DMS53 (cell line): Measurements from ENCODE around the gene CPAMD8.
"Not testable (repeated sequence)": the region's sequence is repeated elsewhere in the genome, so short reads cannot be mapped to it uniquely, and the experiment has no call there.

ENCODE experiments used
- DNase-seq: peaks from one replicate; lab custom pipeline; 2025; lab: John Stamatoyannopoulos, UW

Gene CPAMD8

DNA sequence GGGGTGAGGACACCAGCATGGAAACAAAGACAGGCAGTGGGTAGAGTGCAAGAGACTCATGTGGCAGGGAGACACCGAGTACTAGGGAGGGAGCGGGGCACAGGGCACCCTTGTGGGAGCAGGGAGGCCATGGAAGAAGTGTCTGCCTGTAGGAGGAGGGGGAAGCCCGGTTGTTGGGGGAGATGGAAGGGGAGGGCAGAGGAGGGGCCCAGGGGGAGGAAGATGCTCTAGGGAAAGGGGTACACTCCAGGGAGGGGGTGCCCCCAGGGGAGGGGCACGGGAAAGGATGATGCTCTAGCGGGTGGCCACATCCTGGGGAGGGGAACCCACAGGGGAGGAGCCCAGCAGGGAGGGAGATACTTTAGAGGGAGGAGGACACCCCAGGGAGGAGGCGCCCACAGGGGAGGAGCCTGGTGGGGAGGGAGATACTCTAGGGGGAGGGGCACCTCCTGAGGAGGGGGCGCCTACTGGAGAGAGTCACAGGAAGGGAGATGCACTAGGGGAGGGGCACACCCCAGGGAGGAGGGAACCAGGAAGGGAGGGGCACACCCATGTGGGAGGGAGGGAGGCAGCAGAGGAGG is 24.9 kb downstream of the CPAMD8 start:
- no peak for DNase-seq

DNA sequence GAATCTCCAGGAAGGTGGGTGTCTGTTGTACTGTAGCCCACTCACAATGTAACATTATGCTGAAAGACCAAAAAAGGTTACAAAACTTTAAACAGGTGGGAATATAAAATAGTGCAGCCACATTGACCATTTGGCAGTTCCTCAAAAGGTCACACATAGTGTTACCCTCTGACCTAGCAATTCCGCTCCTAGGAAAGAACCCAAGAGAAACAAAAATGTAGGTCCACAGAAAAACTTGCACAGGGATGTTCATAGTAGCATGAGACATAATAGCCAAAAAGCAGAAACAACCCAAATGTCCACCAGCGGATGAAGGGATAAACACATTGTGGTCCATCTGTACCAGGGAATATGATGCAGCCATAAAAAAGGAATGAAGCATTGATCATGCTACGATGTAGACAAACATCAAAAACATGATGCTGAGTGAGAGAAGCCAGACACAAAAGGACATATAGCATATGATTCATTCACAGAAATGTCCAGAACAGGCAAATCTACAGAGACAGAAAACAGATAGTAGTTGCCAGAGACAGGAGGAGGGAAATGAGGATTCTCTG is 27.9 kb downstream of the CPAMD8 start:
- DNase-seq, result no peak

DNA sequence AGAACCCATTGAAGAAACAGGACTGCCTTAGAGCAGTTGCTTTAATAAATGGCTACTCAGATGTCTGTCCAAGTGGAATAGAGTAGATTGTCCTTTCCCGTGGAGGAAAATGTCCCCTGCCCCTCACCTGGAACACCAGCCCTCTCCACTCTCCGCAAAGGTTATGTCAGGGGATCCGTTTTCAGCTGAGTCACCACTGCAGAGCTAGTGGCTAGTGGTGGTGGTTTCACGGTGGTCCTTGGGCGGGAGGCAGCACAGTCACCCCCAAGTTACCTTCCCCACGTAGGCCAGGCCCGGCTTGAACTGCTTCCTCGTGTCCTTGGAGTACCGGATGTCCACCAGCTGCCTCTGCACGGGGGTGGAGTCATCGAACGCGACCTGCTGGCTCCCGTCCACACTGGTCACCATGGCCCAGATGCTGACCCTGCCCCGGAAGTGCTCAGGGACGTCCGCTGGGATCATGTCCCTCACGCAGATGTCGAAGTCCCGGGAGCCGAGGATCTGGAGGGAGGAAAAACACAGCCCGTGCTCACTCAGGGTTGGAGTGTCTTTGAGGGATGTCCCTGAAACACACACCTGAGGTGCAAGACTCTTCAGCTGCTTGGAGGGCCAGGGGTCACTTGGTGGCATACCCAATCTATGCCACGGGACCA is 29.6 kb downstream of the CPAMD8 start:
- not testable (repeated sequence) for DNase-seq

DNA sequence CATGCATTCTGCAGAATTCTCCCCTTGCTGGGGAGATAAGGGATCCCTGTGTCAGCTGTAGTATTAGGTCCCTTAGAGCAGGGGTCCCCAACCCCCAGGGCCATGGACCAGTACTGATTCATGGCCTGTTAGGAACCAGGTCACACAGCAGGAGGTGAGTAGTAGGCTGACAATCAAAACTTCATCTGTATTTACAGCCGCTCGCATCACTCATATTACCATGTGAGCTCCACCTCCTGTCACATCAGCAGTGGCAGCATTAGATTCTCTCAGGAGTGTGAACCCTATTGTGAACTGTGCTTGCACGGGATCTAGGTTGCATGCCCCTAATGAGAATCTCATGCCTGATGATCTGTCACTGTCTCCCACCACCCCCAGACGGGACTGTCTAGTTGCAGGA is 37.9 kb downstream of the CPAMD8 start:
- no peak for DNase-seq

DNA sequence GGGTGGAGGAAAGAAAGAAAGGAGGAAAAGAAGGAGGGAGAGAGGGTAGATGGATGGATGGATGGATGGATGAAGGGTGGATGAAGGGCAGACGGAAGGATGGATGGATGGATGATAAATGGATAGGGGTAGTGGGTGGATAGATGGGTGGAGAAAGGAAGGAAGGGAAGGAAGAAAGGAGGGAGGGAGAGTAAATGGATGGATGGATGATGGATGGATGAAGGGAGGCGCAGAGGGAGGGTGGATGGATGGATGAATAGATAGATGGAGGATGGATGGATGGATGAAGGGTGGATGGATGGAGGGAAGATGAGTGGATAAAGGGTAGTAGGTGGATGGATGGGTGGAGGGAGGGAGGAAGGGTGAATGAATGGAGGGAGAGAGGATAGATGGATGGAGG is 41.2 kb downstream of the CPAMD8 start:
- DNase-seq, result no peak

DNA sequence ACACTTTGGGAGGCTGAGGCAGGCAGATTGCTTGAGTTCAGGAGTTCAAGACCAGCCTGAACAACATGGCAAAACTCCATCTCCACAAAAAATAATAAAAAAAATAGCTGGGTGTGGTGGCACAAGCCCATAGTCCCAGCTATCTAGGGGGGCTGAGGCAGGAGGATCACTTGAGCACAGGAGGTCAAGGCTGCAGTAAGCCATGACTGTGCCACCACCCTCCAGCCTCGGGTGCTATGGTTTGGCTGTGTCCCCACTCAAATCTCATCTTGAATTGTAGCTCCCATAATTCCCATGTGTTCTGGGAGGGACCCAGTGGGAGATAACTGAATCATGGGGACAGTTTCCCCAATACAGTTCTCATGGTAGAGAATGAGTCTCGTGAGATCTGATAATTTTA is 44.0 kb downstream of the CPAMD8 start:
- not testable (repeated sequence) for DNase-seq

DNA sequence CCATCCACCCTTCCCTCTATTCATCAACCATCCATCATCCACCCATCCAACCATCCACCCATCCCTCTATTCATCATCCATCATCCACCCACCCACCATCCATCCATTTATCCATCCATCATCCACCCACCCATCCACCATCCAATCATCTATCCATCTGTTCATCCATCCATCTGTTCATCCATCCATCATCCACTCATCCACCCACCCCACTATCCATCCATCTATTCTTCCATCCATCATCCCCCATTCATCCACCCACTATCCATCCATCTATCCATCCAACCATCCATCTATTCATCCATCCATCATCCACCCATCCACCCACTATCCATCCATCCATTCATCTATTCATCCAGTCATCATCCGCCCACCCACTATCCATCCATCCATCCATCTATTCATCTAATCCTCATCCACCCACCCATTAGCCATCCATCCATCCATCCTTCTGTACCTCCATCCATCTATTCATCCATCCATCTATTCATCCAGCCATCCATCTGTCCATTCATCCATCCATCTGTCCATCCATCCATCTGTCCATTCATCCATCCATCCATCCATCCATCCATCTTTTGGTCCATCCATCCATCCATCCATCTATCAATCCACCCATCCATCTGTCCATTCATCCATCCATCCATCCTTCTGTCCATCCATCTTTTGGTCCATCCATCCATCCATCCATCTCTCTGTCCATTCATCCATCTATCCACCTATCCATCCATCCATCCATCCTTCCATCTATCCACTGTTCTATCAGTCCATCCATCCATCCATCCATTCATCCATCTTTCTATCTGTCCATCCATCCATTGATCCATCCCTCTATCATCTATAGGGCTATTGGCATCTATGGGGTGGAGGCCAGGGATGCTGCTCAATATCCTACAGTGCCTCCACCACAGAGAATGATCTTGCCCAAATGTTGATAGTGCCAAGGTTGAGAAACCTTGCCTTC is 47.5 kb downstream of the CPAMD8 start:
- DNase-seq, result no peak

DNA sequence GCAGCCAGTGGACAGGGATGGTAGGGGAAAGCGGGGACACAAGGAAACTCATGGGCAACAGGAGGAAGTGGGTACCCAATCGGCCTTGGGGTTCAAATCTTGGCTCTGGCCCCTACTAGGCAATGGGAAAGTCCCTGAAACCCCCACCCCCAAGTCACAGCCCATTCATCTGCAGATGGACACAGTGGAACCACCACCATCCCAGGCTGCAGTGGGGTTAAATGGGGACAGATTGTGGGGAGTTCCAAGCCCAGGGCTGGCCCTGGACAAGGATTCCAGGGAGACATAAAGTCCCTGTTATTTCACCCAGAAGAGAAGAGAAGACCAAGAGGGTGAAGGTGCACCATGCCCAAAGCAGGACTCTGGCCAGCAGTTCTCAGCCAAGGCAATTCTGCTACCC is 48.5 kb downstream of the CPAMD8 start:
- DNase-seq, result no peak

DNA sequence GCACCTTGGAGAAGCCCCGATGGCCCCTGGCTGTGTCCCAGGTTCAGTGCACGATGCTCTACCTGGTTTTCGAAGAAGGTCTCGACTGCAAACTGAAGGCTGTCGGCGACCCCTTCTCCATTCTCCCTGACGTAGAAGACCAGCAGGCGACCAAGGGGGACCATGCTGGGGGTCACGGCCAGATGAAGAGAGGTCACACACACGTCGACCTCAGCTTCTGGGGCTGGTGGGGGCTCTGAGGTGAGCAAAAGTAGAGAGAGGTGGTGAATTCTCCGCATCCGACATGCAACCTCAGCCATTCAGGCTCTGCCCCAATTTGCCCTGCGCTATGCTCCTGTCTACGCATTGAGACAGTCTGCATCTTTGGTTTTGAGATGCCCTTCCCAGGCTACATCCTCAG is 49.3 kb downstream of the CPAMD8 start:
- no peak for DNase-seq

DNA sequence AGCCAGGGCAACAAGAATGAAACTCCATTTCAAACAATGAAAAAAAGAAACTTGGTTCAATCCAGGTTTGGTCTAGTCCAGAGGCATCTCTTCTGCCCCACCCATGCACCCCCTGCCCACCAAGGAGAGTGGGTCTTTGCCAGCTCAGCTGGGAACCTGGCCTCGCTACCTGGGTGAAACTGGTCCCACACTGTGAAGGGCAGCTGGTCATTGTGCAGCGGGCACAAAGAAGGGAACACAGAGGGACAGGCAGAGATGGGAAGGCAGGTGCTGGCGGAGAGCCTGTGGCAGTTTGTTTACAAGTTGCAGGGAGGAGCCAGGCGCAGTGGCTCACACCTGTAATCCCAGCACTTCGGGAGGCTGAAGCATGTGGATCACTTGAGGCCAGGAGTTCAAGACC is 50.2 kb downstream of the CPAMD8 start:
- no peak for DNase-seq

DNA sequence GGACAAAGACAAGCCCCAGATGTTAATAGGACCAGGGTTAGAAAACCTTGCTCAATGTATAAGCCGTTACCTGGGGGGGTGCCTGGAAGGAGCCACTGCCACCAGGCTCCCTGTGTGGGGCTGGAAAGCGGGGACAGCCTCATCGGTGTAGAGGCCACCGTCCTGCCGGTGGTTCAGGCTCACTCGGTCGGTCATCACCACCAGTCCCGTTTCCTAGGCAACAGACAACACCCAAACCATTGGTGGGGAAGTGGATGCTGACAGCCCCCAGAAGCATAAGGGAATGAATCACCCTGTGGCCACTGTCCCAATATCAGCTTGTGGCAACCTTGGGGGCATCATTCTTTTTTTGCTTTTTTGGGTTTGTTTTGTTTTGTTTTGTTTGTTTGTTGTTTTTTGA is 55.8 kb downstream of the CPAMD8 start:
- DNase-seq, result no peak

DNA sequence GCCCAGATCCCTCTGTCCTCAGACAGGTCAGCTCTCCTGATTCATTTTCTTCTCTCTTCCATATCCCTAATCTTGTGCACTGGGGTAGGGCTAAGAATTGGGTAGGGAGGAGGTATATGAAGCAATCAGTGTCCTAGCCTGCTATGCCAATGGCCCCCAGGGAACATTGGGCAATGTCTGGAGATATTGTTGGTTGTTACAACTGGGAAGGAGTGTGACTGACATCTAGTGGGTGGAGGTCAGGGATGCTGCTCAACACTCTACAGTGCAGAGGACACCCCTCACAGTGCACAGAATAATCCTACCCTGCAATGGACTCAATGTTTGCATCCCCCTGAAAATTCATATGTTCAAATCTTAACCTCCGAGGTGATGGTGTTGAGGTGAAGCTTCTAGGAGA is 57.5 kb downstream of the CPAMD8 start:
- DNase-seq, result peak; percentile 19

DNA sequence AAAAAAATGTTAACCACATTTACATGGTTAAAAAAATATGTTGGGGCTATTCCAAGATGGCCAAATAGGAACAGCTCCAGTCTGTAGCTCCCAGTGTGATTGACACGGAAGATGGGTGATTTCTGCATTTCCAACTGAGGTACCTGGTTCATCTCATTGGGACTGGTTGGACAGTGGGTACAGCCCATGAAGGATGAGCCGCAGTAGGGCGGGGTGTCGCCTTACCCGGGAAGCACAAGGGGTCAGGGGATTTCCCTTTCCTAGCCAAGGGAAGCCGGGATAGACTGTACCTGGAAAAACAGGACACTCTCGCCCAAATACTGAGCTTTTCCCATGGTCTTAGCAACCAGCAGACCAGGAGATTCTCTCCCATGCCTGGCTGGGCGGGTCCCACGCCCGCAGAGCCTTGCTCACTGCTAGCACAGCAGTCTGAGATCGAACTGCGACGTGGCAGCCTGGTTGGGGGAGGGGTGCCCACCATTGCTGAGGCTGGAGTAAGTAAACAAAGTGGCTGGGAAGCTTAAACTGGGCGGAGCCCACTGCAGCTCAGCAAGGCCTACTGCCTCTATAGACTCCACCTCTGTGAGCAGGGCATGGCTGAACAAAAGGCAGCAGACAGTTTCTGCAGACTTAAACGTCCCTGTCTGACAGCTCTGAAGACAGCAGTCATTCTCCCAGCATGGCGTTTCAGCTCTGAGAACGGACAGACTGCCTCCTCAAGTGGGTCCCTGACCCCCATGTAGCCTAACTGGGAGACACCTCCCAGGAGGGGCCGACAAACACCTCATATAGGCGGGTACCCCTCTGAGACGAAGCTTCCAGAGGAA is 65.4 kb downstream of the CPAMD8 start:
- not testable (repeated sequence) for DNase-seq

DNA sequence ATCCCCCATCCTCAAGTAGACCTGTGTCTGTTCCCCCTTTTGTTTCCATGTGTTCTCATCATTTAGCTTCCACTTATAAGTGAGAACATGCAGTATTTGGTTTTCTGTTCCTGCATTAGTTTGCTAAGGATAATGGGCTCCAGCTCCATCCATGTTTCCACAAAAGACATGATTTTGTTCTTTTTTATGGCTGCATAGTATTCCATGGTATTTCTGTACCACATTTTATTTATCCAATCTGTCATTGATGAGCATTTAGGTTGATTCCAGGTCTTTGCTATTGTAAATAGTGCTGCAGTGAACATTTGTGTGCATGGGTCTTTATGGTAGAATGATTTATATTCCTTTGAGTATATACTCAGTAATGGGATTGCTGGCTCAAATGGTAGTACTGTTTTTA is 68.3 kb downstream of the CPAMD8 start:
- DNase-seq, result not testable (repeated sequence)

DNA sequence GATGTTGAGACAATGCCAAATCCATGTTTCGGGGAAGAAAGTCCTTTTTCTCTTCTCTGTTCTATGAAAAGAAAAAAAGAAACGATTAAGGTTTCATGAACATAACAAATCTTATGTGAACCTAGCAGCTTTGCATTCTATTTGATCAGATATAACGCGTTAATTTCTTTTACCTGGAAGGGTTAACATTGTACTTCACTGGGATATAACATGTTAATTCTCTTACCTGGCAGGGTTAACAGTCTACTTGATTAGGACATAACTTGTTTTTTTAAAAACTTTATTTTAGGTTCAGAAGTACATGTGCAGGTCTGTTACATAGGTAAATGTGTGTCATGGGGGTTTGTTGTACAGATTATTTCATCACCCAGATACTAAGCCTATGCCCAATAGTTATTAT is 68.8 kb downstream of the CPAMD8 start:
- DNase-seq, result no peak

DNA sequence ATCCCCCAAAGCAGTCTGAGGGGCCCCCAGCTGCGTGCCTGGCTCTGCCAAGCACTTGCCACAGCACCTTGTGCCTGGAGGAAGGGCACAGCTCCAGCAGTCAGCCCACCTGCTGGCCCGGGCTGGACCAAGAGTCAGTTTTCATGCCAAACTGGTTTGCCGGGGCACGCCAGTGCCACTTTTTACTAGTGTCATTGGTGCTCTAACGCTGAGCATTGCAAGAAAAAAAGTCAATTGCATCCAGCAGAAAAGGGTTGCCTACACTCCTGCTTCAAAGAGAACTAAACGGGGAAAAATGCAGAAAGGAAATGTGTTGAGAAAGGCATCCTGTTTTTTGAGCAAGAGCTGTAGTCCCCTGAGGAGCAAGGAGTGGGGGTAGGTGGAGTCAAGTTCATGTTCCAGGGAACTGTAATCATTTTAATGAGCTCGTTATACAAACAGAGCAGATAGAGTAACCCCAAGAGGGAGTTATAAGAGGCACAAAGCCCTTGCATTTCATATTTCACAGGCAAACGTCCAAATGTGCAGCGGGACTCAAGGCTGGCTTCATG is 69.4 kb downstream of the CPAMD8 start:
- DNase-seq, result no peak

DNA sequence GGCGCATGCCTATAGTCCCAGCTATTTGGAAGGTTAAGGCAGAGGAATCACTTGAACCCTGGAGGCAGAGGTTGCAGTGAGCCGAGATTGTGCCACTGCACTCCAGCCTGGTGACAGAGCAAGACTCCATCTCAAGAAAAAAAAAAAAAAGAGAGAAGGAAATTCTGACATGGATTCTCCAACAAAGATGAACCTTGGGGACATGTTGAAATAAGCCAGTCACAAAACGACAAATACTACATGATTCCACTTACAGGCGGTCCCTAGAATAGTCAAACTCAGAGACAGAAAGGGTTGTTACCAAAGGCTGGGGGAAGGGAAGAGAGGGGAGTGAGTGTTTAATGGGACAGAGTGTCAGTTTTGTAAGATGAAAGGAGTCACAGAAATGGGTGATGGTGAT is 71.4 kb downstream of the CPAMD8 start:
- no peak for DNase-seq

DNA sequence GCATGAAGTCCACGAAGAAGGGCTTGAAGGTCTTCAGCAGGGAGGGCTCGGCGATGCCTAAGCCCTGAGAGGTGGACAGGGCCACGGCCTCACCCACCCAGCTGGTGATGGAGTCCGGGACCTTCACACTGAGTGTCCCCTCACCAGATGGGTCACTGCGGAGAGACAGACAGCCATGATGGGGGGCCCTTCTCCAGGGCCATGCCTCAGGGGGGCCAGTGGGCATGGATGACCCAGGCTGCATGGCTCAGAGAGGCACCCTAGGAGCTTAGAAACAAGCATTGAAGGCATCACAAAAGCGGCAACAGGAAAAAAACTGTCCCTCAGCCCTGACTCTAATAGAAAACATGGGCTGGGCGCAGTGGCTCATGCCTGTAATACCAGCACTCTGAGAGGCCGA is 74.6 kb downstream of the CPAMD8 start:
- no peak for DNase-seq

DNA sequence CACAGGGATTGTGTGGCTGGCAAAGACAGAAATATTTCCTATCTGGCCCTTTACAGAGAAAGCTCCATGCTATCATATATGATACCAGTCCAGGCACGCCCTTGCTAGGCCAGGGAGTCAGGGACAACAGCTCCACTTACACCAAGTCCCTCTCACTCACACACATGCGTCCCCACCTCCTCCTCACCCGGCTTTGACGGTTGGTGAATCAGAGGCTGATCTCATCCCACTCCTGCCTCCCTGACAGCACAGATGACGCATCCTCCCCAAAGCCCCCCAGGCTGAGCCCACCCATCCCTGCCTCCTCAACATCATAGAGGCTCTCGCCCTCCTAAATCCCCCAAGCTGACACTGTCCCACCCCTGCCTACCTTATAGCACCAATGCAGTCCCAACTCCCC is 75.1 kb downstream of the CPAMD8 start:
- DNase-seq, result no peak

DNA sequence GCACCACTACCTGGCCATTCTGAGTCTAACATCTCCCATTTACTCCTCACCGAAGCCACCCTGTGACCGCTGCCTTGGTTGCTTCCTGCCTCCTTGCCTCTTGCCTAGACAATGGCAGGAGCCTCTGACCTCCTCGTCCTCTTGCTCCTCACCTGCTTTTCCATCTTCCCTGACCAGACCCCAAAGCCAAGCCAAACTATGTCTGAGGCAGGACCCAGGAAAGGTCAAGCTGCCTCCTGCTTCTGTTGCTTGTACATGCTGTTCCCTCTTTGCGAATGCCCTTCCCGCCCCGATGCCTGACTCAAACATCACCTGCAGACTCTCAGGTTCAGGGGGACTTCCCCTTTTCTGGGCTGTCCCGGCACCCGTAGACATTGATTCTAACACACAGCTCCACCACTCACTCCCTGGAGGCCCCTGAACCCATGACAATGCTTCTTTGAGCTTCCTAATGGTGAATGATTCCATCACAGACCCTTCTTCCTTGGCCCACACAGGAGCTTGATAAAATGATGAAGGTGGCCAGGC is 77.0 kb downstream of the CPAMD8 start:
- no peak for DNase-seq
